GM12801 (cell line): Measurements from ENCODE around the gene SLC25A39.

Experiments
- TF ChIP-seq, protein P1 (sequence below): IDR thresholded peaks from one replicate; pipeline ENCODE4 v1.5.1; 2011; ENCODE audit warnings: control low read depth; ENCODE audit not compliant: insufficient read length; ENCODE audit errors: extremely low read depth

Gene SLC25A39

DNA sequence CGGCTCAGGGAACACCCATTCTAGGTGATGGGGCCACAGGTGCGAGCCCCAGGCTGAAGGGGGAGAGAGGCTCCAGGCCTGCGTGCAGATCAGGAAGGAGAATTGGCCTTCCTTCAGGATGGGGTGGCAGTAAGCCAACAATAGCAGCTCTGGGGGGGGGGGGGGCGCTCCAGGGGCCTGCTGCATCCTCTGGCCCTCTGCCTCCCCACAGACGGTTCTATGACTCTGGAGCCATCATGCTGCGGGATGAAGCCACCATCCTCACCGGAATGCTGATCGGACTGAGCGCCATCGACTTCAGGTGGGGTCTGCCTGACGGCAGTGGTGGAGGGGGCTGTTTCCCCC is 10.1 kb downstream of the SLC25A39 start:
- TF ChIP-seq, protein P1, sequence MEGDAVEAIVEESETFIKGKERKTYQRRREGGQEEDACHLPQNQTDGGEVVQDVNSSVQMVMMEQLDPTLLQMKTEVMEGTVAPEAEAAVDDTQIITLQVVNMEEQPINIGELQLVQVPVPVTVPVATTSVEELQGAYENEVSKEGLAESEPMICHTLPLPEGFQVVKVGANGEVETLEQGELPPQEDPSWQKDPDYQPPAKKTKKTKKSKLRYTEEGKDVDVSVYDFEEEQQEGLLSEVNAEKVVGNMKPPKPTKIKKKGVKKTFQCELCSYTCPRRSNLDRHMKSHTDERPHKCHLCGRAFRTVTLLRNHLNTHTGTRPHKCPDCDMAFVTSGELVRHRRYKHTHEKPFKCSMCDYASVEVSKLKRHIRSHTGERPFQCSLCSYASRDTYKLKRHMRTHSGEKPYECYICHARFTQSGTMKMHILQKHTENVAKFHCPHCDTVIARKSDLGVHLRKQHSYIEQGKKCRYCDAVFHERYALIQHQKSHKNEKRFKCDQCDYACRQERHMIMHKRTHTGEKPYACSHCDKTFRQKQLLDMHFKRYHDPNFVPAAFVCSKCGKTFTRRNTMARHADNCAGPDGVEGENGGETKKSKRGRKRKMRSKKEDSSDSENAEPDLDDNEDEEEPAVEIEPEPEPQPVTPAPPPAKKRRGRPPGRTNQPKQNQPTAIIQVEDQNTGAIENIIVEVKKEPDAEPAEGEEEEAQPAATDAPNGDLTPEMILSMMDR: no peak

DNA sequence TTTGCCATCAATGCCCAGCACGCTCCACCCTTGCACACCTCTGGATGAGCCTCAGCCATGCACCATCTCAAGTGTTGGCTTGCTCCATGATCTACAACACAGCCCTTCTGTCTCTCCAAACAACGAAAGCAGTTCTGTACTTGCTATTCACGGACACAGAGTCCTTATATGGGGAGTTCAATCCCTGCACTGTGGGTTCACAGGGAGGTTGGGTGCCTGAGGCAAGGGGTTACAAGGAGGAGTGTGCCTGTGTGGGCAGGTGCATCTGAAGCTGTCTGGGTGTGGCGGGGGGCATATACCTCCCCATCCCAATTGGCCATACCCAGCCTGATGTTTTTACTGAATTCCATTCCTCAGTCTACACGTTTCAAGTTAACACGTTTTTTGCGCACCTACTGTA is 10.6 kb downstream of the SLC25A39 start:
- TF ChIP-seq, protein P1: no peak

DNA sequence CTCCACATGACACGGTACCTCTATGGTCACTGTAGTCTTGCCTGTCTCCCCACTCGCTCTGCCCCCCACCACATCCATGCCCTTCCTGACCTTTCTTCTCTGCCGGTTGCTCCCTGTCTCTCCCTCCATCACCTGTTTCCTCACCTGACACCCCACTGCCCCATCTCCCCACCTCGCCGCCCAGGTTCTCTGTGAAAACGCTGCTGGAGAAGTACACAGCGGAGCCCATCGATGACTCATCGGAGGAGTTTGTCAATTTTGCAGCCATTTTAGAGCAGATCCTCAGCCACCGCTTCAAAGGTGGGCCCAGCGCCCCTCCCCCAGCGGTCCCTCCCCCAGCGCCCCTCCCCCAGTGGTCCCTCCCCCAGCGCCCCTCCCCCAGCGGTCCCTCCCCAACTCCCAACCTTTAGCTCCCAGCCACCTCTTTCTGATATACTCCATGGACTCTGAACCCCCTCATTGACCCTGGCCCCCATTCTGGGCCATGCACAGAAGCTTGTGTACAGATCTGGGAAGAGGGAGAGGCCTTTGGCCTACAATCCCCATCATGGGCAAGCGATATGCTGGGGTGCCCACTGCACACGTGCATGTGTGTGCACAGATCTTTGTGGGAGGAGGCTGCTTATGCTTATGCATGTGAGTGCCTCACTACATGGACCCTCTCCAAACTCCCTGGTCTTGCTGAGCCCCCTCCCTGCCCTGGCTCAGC is 12.1 kb downstream of the SLC25A39 start:
- TF ChIP-seq, protein P1: no peak

DNA sequence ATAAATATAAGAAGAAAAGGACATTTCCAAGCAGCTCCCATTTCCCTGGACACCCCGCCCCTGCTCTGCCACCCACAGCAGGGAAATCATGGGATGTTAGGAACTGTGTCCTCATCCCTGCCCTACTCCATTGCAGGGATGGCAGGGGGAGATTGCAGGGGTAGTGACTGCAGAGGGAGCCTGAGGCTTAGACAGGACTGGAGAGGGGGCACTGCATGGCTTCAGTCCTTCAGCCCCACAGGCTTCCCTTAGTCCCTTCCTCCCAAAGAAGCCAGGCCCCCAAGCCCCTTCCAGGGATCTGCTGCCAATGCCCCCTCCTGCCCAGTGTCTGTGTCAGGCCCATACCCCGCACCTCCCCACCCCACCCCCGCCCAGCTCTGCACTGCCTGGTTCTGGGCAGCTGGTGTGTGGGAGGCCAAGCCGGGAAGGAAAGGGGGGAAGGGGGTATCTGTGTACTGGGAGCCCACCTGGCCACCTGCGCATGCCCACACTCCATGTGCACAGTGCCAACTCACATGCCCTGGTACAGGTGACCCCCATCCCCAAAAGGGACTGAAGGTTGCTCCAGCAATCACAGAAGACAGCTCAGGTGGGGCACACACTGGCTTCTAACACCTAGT is 13.0 kb downstream of the SLC25A39 start:
- TF ChIP-seq, protein P1: no peak

DNA sequence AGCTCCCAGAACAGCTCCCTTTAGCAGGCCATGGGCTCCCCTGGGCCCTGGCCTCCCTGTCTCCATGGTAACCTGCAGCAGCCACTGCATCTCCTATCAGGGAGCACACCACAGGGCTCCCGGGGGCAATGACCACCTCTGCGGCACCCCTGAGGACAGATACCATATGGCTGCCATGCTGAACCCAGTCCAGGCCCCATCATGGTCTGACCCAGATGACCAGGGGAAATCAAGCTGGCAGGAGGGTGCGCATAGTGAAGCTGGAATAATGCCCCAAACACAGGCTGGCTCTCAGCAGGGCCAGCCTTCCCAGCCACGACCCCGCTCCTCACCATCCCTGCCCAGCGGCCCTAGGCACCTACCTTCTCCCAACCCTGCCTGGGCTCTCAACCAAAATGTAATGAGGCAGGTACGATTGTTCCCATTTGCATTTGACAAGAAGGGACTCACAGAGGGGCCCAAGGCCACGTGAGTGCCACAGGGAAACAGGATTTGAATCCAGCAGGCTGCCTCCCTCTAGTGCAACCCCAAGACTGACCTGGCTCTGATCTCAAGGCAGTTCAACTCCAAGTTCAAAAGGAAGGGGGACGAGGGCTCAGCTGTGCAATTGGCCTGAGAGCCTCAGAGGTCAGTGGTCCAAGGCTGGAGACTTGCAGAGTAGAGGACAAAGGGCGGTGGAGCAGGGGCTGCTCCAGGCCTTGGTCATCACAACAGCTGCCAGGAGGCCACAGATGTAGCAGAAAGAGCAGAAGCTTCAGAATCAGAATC is 13.8 kb downstream of the SLC25A39 start:
- TF ChIP-seq, protein P1: no peak

DNA sequence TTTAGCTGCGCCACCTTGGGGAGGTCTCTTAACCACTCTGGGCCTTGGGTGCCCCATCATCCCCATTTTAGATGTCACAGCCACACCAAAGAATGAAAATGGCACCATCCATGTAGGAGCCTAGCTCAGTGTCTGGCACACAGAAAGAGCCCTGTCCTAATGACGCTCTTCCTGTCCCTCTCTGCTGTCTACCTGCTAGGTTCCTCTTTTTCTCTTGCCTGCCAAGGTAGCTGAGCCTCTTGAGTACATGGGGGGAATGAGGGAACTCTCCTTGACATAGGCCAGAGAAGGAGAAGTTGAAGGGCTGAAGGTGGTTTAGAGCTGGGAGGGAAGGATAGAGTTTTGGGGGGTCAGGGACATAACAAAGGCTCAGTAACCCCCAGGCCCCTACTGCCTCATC is 14.4 kb downstream of the SLC25A39 start:
- TF ChIP-seq, protein P1: no peak

DNA sequence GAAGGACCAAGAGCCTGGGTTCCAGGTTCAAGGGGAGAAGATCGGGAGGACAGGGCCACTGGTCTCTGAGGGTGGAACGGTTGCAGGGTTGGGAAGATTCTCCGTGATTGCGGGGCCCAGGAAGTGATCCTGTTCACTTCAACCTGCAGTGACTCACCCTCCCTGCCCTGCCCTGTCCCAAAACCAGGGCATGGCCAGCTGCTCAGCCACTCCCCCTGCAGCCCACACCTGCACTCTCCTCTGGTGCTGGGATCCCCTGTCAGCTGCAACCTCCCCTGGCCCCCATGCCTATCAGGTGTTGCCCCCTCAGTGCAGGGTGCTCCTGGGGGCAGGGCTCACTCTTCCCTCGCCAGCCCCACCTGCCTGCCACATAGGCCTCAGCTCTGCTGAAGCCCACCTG is 15.2 kb downstream of the SLC25A39 start:
- TF ChIP-seq, protein P1: no peak
